Gastroesophageal sphincter (tissue), 4 donors: Measurements from ENCODE around the gene WNT9A. TPM values are rescaled to one million over a fixed set of nuclear protein-coding genes. Genes with fewer than 3 reads are reported as not detected.

Source experiments
- ATAC-seq: fragments of 150-250 bp; one replicate; pipeline ENCODE4 v1.9.1; 2016; ENCODE audit warnings: mild to moderate bottlenecking, moderate library complexity
- H3K27ac ChIP-seq, 4 donors: fragments of 200-600 bp; sonication (generic) in 3 of 4; 1 replicate in 3 of 4; 2 replicates in 1 of 4; pipeline ENCODE4 v1.5.1; 2016 to 2019
- H3K27me3 ChIP-seq: fragments of 200-600 bp; sonication (generic); one replicate; pipeline ENCODE4 v1.5.1; 2019
- H3K36me3 ChIP-seq, 2 donors: fragments of 200-600 bp; sonication (generic); one replicate each; pipeline ENCODE4 v1.5.1; 2019; ENCODE audit warnings: control low read depth in 1 of 2
- H3K4me1 ChIP-seq, 3 donors: fragments of 200-600 bp; sonication (generic); 1 replicate in 2 of 3; 2 replicates in 1 of 3; pipeline ENCODE4 v1.5.1; 2016 to 2019; ENCODE audit warnings: control low read depth in 2 of 3
- H3K4me3 ChIP-seq, 2 donors: fragments of 200-600 bp; sonication (generic); one replicate each; pipeline ENCODE4 v1.5.1; 2019; ENCODE audit warnings: mild to moderate bottlenecking in 1 of 2, moderate library complexity in 1 of 2
- H3K9me3 ChIP-seq, 3 donors: fragments of 200-600 bp; sonication (generic); one replicate each; pipeline ENCODE4 v1.5.1; 2017 to 2019; ENCODE audit warnings: control low read depth in 2 of 3
- CTCF ChIP-seq, 4 experiments: fragments of 200-600 bp in 2 of 4; fragments of 450-650 bp in 2 of 4; sonication (generic) in 1 of 4; IDR thresholded peaks; one replicate each; pipeline ENCODE4 v1.5.1; 2017 to 2019; ENCODE audit warnings: antibody characterized with exemption in 4 of 4, mild to moderate bottlenecking in 2 of 4, moderate library complexity in 2 of 4
- EP300 ChIP-seq: sonication (generic); formaldehyde crosslinking; IDR thresholded peaks from one replicate; pipeline ENCODE4 v1.6.1; 2017; ENCODE audit warnings: antibody characterized with exemption, mild to moderate bottlenecking
- POLR2A ChIP-seq, 2 donors: fragments of 450-650 bp; IDR thresholded peaks; one replicate each; pipeline ENCODE4 v1.6.1; 2017; ENCODE audit warnings: antibody characterized with exemption in 2 of 2, mild to moderate bottlenecking in 2 of 2, moderate library complexity in 1 of 2
- POLR2AphosphoS5 ChIP-seq: sonication (generic); formaldehyde crosslinking; IDR thresholded peaks from one replicate; pipeline ENCODE4 v1.6.1; 2017; ENCODE audit warnings: antibody characterized with exemption
- WGBS, 2 donors: methylation state at CpG; one replicate each; pipeline ENCODE4 v1.1.5; 2018; ENCODE audit warnings: low coverage in 1 of 2; 5-methylcytosine and 5-hydroxymethylcytosine counted together
- total RNA-seq, 4 donors: library from RNA; depleted of rRNA; stranded (reverse); fragments of >200 nt; gene quantifications; one replicate each; pipeline ENCODE4 v1.1.0, GENCODE V29; 2016

The WNT9A gene
- total RNA-seq, 4 donors from 2014 or later = 5.4 to 14.0 (median 6.6) TPM

- H3K27ac ChIP-seq = peak overlapping the region in 1 of 4 donors; percentile 81
- H3K4me3 ChIP-seq = no peak overlapping the region
- no peak for TF ChIP-seq EP300
- no peak for TF ChIP-seq POLR2AphosphoS5
- TF ChIP-seq POLR2A (IDR thresholded peaks at IDR 0.05) = no peak
- TF ChIP-seq CTCF (IDR thresholded peaks at IDR 0.05) = no peak
These were observed 10.5 kb downstream of the WNT9A start for GRCh38 chr1:227937031-227937837.

GRCh38 chr1:227935826-227936225 lies 11.9 kb downstream of the WNT9A start:
- H3K36me3 ChIP-seq = no peaks in the 10 kb centered on the region
- ATAC-seq = no peak
- H3K27me3 ChIP-seq = no peaks in the 10 kb centered on the region
- peaks cover 0 to 8% (median 0%) of the 10 kb centered on the region in 3 donors for H3K9me3 ChIP-seq
- peaks cover 0 to 41% (median 17%) of the 10 kb centered on the region in 3 donors for H3K4me1 ChIP-seq
- WGBS, 2 donors = 92 to 96% methylated on average over 4 to 7 of the region's 7 CpGs
- no peak for TF ChIP-seq CTCF (IDR thresholded peaks at IDR 0.05)
- no peak for TF ChIP-seq POLR2AphosphoS5
- TF ChIP-seq EP300 = no peak
- TF ChIP-seq POLR2A (IDR thresholded peaks at IDR 0.05) = no peak
- no peak overlapping the region for H3K4me3 ChIP-seq
- H3K27ac ChIP-seq = peak overlapping the region in 1 of 4 donors; percentile 81

More at GRCh38 chr1:227937031-227937837, 10.5 kb downstream of the WNT9A start:
- no peaks in the 10 kb centered on the region for H3K36me3 ChIP-seq
- H3K9me3 ChIP-seq = peaks cover 0 to 8% (median 0%) of the 10 kb centered on the region in 3 donors
- no peak for ATAC-seq
- 84 to 88% methylated on average over 8 of the region's 20 CpGs for WGBS, 2 donors
- H3K27me3 ChIP-seq = no peaks in the 10 kb centered on the region
- peaks cover 0 to 55% (median 26%) of the 10 kb centered on the region in 3 donors for H3K4me1 ChIP-seq

- H3K9me3 ChIP-seq = peaks cover 0 to 8% (median 0%) of the 10 kb centered on the region in 3 donors
- peaks cover 0 to 30% (median 5%) of the 10 kb centered on the region in 3 donors for H3K4me1 ChIP-seq
- peak overlapping the region in 3 of 4 donors; percentile 76 to 83 (median 81) for H3K27ac ChIP-seq
- H3K36me3 ChIP-seq = no peaks in the 10 kb centered on the region
- TF ChIP-seq POLR2AphosphoS5 (peak; percentile 41), EP300 (no peak)
- WGBS, 2 donors = 10 to 33% methylated on average over 5 of the region's 5 CpGs
- H3K4me3 ChIP-seq = no peak overlapping the region
- peak; percentile 92 for ATAC-seq
- H3K27me3 ChIP-seq = no peaks in the 10 kb centered on the region
These were observed 13.0 kb downstream of the WNT9A start for GRCh38 chr1:227934476-227935313.

- Histone ChIP-seq H3K27me3 (no peaks in the 10 kb centered on the region), H3K27ac (no peak overlapping the region), H3K4me3 (no peak overlapping the region), H3K9me3 (peaks cover 0 to 8% (median 0%) of the 10 kb centered on the region in 3 donors), H3K4me1 (peaks cover 0 to 18% (median 2%) of the 10 kb centered on the region in 3 donors), H3K36me3 (peaks cover 0 to 4% of the 10 kb centered on the region in 2 donors)
- WGBS, 2 donors = 77 to 87% methylated on average over 2 to 11 of the region's 17 CpGs
- no peak for ATAC-seq
- TF ChIP-seq POLR2AphosphoS5 (no peak), POLR2A (IDR thresholded peaks at IDR 0.05) (no peak), CTCF (IDR thresholded peaks at IDR 0.05) (no peak), EP300 (no peak)
These were observed 17.8 kb downstream of the WNT9A start for GRCh38 chr1:227929751-227930472.
